Adrenal gland (tissue), 12 donors: ENCODE measurements around the gene MCTP2. TPM values are rescaled to one million over a fixed set of nuclear protein-coding genes. Genes with fewer than 3 reads are reported as not detected.

Source experiments
- DNase-seq, 7 donors: peaks; one replicate each; pipeline ENCODE4 v3.0.0-alpha.2; 2019 to 2020
- H3K27ac ChIP-seq, 5 donors: fragments of 200-600 bp; sonication (generic) in 4 of 5; 1 replicate in 3 of 5; 2 replicates in 2 of 5; pipeline versions ENCODE4 v1.5.1 to v1.8.0; 2016 to 2020; ENCODE audit warnings: mild to moderate bottlenecking in 1 of 5
- H3K27me3 ChIP-seq: fragments of 200-600 bp; 2 replicates; pipeline ENCODE4 v1.8.0; 2021
- H3K36me3 ChIP-seq, 2 donors: fragments of 200-600 bp; replicated peaks in 1 of 2; 1 replicate in 1 of 2; 2 replicates in 1 of 2; pipeline versions ENCODE4 v1.5.1 to v1.8.0; 2018 to 2022
- H3K4me1 ChIP-seq, 2 donors: fragments of 200-600 bp; replicated peaks in 1 of 2; 1 replicate in 1 of 2; 2 replicates in 1 of 2; pipeline versions ENCODE4 v1.5.1 to v1.8.0; 2018 to 2021
- H3K4me3 ChIP-seq, 4 donors: fragments of 200-600 bp; sonication (generic) in 3 of 4; one replicate each; pipeline ENCODE4 v1.5.1; 2016 to 2018
- H3K9me3 ChIP-seq, 3 donors: fragments of 200-600 bp; sonication (generic) in 1 of 3; replicated peaks in 1 of 3; 1 replicate in 2 of 3; 2 replicates in 1 of 3; pipeline versions ENCODE4 v1.5.1 to v1.8.0; 2016 to 2021
- CTCF ChIP-seq, 6 experiments: fragments of 450-650 bp in 4 of 6; fragments of 200-600 bp in 2 of 6; sonication (generic) in 1 of 6; IDR thresholded peaks; 1 replicate in 5 of 6; 2 replicates in 1 of 6; pipeline versions ENCODE4 v1.5.1 to v1.8.0; 2016 to 2021; ENCODE audit warnings: antibody characterized with exemption in 6 of 6, mild to moderate bottlenecking in 2 of 6, moderate library complexity in 1 of 6
- POLR2A ChIP-seq, 2 donors: fragments of 450-650 bp; IDR thresholded peaks; one replicate each; pipeline ENCODE4 v1.6.1; 2017; ENCODE audit warnings: antibody characterized with exemption in 2 of 2, mild to moderate bottlenecking in 2 of 2, moderate library complexity in 1 of 2
- WGBS, 4 donors: extraction: QIAGEN DNeasy Blood & Tissue Kit in 2 of 4; methylation state at CpG; one replicate each; pipeline versions ENCODE4 v1.1.5 to v1.1.7; 2013 to 2017; 5-methylcytosine and 5-hydroxymethylcytosine counted together
- intact Hi-C, 2 donors: fragments of 100-400 bp; cut with DNase I; formaldehyde crosslinking; loops; one replicate each; pipeline versions ENCODE4 v1.14.1 to v1.15.0; 2022 to 2023
- polyA plus RNA-seq, 3 donors: library from polyadenylated mRNA; stranded (reverse); fragments of 200-250 nt in 2 of 3; fragments of 350-450 nt in 1 of 3; fragmentation: Illumina TruSeq in 1 of 3; extraction: RNeasy Lipid Tissue Mini Kit (QIAGEN cat#74804) in 1 of 3; gene quantifications; one replicate each; pipeline ENCODE4 v1.2.3, GENCODE V29; 2013 to 2014
- total RNA-seq, 9 donors: library from RNA; depleted of rRNA in 4 of 9; stranded (reverse); fragments of >200 nt in 4 of 9; fragments of 120-200 nt in 1 of 9; fragmentation: NEBNext Ultra II Directional in 1 of 9; extraction: Animal tissue kit (Norgen Biotek cat#: 25700) in 1 of 9; gene quantifications; one replicate each; pipeline versions ENCODE4 v1.1.0 to v1.2.4, GENCODE V29; 2013 to 2023
- donor health status: healthy with polysubstance abuse.
- donor health status: Bipolar disorder and iron deficiency.
- donor health status: DM: yes; HTN: yes; CAD: no.
- donor health status: DM: no; HTN: no; CAD: no.
- donor health status: DM: no; HTN: no; CAD: no.
- donor health status: DM: yes; HTN: yes; CAD: no.

The MCTP2 gene
- total and polyA plus RNA-seq, 12 donors = 2.7 to 21.3 (median 14.4) TPM

DNA sequence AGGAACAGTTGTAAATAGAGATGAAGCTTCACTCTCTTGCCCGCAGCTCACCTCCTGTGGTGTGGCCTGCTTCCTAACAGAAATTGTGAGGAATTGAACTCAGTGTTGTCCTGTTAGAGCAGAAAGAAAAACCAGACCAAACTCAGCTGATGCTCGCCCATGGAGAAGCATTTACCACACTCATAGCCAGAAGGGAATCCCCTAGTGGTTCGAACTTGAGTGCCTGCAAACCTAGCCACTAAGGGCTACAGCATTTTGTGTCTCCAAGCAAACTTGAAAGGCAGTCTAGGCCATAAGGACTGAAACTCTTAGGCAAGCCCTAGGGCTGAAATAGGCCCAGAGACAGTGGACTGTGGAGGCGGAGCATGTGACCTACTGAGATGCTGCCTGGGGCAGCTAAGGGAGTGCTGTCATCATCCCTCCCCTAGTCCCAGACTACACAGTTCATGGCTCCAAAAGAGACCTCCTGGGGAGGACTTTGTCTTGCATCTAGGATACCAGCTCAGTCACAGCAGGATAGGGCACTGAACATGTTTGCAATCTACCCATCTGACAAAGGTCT, 44.5 kb upstream of the MCTP2 start:
- H3K27me3 ChIP-seq = no peaks in the 10 kb centered on the region
- H3K27ac ChIP-seq = no peak overlapping the region
- DNase-seq = no peak
- H3K4me1 ChIP-seq = no peaks in the 10 kb centered on the region
- no peaks in the 10 kb centered on the region for H3K36me3 ChIP-seq
- TF ChIP-seq POLR2A (IDR thresholded peaks at IDR 0.05) (no peak), CTCF (IDR thresholded peaks at IDR 0.05) (no peak)
- no peak overlapping the region for H3K4me3 ChIP-seq
- intact Hi-C loops = no loop called here
- 89 to 92% (median 91%) methylated on average over 4 of the region's 4 CpGs for WGBS, 4 donors
- no peaks in the 10 kb centered on the region for H3K9me3 ChIP-seq

DNA sequence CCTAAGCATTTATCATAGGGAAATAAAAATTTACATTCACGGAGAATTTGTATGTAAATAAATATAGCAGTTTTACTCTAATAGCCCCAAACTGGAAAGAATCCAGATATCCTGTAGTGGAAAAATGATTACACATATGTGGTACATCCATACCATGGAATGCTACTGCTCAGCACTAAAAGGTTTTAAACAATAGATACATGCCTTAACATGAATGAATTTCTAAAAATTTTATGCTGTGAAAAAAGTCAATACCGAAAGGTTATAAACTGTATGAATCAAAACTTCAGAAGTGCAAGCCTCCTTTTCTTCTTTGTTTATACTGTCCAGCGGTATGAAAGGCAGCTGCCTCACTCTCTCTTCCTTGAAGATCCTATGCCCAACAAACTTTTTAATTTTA, 37.5 kb upstream of the MCTP2 start:
- WGBS, 4 donors = 71 to 91% (median 87%) methylated on average over 3 of the region's 3 CpGs
- H3K36me3 ChIP-seq = no peaks in the 10 kb centered on the region
- no peaks in the 10 kb centered on the region for H3K4me1 ChIP-seq
- intact Hi-C loops = no loop called here
- DNase-seq = no peak
- TF ChIP-seq POLR2A (IDR thresholded peaks at IDR 0.05) = no peak
- TF ChIP-seq CTCF (IDR thresholded peaks at IDR 0.05) = no peak
- H3K4me3 ChIP-seq = no peak overlapping the region
- no peak overlapping the region for H3K27ac ChIP-seq
- H3K27me3 ChIP-seq = no peaks in the 10 kb centered on the region
- no peaks in the 10 kb centered on the region for H3K9me3 ChIP-seq

GRCh38 chr15:94196531-94196930, 34.8 kb upstream of the MCTP2 start:
- no peak for DNase-seq
- no peak overlapping the region for H3K4me3 ChIP-seq
- no peaks in the 10 kb centered on the region for H3K36me3 ChIP-seq
- 69 to 81% (median 72%) methylated on average over 4 of the region's 4 CpGs for WGBS, 4 donors
- no peaks in the 10 kb centered on the region for H3K9me3 ChIP-seq
- TF ChIP-seq CTCF (IDR thresholded peaks at IDR 0.05) (no peak), POLR2A (IDR thresholded peaks at IDR 0.05) (no peak)
- no peaks in the 10 kb centered on the region for H3K27me3 ChIP-seq
- no peaks in the 10 kb centered on the region for H3K4me1 ChIP-seq
- H3K27ac ChIP-seq = no peak overlapping the region
- intact Hi-C loops = no loop called here

- Histone ChIP-seq H3K4me1 (no peaks in the 10 kb centered on the region), H3K27ac (no peak overlapping the region), H3K4me3 (no peak overlapping the region), H3K9me3 (no peaks in the 10 kb centered on the region), H3K36me3 (no peaks in the 10 kb centered on the region), H3K27me3 (no peaks in the 10 kb centered on the region)
- TF ChIP-seq POLR2A (IDR thresholded peaks at IDR 0.05) = no peak
- TF ChIP-seq CTCF (IDR thresholded peaks at IDR 0.05) = no peak
- intact Hi-C loops = no loop called here
- no peak for DNase-seq
- WGBS, 4 donors = 69 to 89% (median 78%) methylated on average over 2 of the region's 2 CpGs
Observed at GRCh38 chr15:94198633-94199032, 32.7 kb upstream of the MCTP2 start.
